ENCODE results near the gene SMC4. TPM values are rescaled to one million over a fixed set of nuclear protein-coding genes. Genes with fewer than 3 reads are reported as not detected.

SMC4 gene
- 74.3 to 105 TPM (median 91.6 TPM) in 5 replicates for total RNA-seq (2022; extraction: Qiagen RNA extraction)

DNA sequence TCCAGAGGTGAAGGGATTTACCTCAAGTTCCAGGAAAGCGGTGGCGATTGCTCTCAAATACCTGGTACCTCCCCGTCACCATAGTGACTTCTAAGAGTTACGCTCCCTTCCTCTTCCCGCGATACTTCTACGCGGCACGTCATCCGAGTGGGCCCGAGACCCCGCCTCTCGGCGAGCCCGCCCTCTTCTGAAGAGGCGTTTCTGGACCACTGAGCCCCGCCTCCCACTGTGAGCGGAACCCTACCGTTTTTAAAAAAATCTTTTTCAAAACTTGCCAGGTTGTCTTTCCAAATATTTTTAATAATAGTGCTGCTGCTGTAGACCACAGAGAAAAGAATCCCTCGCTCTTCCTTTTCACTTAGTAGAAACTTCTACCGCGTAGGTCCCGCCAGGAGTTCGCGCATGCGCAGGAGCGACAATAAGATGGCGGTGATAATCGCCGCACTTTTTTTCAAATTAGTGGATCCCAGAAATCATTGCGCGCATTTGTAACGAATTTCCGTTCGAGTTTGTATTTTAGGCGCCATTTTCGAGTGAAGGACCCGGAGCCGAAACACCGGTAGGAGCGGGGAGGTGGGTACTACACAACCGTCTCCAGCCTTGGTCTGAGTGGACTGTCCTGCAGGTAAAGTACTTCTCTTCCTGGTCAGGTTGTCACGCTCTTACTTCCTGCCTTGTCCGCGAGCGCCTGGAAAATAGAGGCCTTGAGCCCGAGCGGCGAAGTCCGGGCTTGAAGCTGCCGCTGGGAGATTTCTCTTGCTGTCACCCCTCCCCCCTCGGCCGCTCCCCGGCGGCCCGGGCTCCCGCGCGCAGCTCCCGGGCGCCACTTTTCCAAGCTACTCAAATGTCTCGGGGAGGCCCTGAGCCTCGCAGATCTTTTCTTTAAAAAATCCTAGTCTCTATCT lies at the start of gene SMC4, which contains the start of gene IFT80:
Gene SMC4, plus strand, starts transcription at position 526 of the 905 bp plus-strand sequence. CDS start 1,177 bp downstream, outside the sequence.
Gene IFT80, minus strand, starts transcription at position 101 of the 905 bp plus-strand sequence. CDS start 14,625 bp downstream, outside the sequence.

DNA sequence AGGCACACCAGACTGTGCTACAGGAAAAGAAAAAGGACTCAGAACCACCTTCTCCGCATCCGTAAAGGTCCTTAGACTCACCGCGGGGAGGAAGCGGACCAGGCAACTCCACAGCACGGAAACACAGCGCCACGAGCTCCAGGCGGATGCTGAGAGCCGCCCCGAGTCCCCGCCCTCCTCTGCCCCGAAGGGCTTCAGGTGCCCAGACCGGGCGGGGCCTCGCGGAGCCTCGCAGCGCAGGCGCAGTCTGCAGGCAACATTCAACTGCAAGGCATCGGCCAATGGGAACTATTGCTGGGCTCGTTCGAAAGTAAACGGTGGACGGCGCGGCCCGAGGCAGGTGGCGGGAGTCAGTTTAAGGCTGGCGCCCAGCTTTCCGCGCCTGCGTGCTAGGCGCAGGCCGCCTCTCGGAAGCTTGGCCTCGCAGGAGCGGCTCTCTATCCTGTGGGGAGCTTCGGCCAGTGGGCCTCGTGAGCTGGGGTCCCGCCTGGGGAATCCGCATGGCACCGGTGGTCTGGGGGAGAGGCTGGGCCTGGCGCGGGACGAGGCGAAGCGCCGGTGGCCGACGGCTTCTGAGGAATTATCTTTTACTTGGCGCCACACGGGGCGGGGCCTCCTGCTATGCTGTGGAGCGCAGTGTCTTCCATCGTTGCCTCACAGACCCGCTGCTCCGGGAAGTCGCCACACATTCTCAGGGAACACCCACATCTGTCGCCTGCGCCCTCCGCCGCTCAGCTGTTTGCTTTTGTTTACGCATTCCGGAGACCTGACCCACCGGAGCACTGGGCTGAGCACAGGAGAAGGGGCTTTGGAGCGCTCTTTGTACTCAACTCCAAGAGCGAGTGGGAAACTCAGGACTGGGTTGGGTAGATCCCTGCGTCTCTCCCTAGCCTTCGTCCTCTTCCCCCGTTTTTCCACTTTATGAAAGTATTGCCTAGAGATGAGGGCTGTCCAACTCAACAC lies 50.5 kb downstream of the SMC4 start, which contains the start of gene TRIM59:
Gene TRIM59, minus strand, starts transcription at position 151 of the 963 bp plus-strand sequence. CDS start 10,603 bp downstream, outside the sequence.

Other genes starting within 250 kb of the SMC4 start
- gene C3orf80, start 174.2 kb upstream of the SMC4 start, total RNA-seq (2022; extraction: Qiagen RNA extraction): 1.0 to 1.4 TPM (median 1.1 TPM) in 5 replicates
- gene IFT80, start 425 bp upstream of the SMC4 start, total RNA-seq (2022; extraction: Qiagen RNA extraction): 9.6 to 20.9 TPM (median 12.5 TPM) in 5 replicates
- 7.0 to 11.3 TPM (median 8.5 TPM) in 5 replicates for gene TRIM59, start 50.1 kb downstream of the SMC4 start, total RNA-seq (2022; extraction: Qiagen RNA extraction)
- gene KPNA4, start 165.9 kb downstream of the SMC4 start, total RNA-seq (2022; extraction: Qiagen RNA extraction): 28.4 to 32.5 TPM (median 30.0 TPM) in 5 replicates

Data from A549 treated with Hydrocortisone at 1 μM for 4 hours (cell line).